ENCODE data around the gene PAK2. TPM values are rescaled to one million over a fixed set of nuclear protein-coding genes. Genes with fewer than 3 reads are reported as not detected.

The PAK2 gene
- total RNA-seq, 1 donor from 2014 or later, result 96.4 TPM

Other genes with a start within 250 kb of the PAK2 start
- gene RNF168, start 236.1 kb upstream of the PAK2 start, total RNA-seq, result 40.7 and 44.6 TPM in 2 replicates
- gene SMCO1, start 224.5 kb upstream of the PAK2 start, total RNA-seq, result not detected in 2 replicates
- gene WDR53, start 171.3 kb upstream of the PAK2 start, total RNA-seq, result 13.4 and 16.1 TPM in 2 replicates
- 16.9 and 17.9 TPM in 2 replicates for gene FBXO45, start 171.2 kb upstream of the PAK2 start, total RNA-seq
- 0.52 and 1.5 TPM in 2 replicates for gene NRROS, start 100.2 kb upstream of the PAK2 start, total RNA-seq
- gene CEP19, start 27.6 kb upstream of the PAK2 start, total RNA-seq, result 5.8 and 6.3 TPM in 2 replicates
- gene PIGX, start 27.5 kb upstream of the PAK2 start, total RNA-seq, result 36.2 and 37.8 TPM in 2 replicates
- 41.3 and 44.4 TPM in 2 replicates for gene SENP5, start 128.1 kb downstream of the PAK2 start, total RNA-seq
- gene NCBP2, start 202.7 kb downstream of the PAK2 start, total RNA-seq, result 117 and 122 TPM in 2 replicates
- gene PIGZ, start 229.0 kb downstream of the PAK2 start, total RNA-seq, result 1.9 TPM in 2 replicates